Measurements from ENCODE around the gene CCR5. TPM values are rescaled to one million over a fixed set of nuclear protein-coding genes. Genes with fewer than 3 reads are reported as not detected.

The CCR5 gene
- total RNA-seq, 1 donor from 2014 or later: not detected

GRCh38 chr3:46359733-46360493 lies 10.8 kb upstream of the CCR5 start:
- peak; percentile 23 for DNase-seq (ENCODE audit: low read depth)

- no peak for DNase-seq (ENCODE audit: low read depth)
Measured at GRCh38 chr3:46360907-46361306, 9.8 kb upstream of the CCR5 start.

DNA sequence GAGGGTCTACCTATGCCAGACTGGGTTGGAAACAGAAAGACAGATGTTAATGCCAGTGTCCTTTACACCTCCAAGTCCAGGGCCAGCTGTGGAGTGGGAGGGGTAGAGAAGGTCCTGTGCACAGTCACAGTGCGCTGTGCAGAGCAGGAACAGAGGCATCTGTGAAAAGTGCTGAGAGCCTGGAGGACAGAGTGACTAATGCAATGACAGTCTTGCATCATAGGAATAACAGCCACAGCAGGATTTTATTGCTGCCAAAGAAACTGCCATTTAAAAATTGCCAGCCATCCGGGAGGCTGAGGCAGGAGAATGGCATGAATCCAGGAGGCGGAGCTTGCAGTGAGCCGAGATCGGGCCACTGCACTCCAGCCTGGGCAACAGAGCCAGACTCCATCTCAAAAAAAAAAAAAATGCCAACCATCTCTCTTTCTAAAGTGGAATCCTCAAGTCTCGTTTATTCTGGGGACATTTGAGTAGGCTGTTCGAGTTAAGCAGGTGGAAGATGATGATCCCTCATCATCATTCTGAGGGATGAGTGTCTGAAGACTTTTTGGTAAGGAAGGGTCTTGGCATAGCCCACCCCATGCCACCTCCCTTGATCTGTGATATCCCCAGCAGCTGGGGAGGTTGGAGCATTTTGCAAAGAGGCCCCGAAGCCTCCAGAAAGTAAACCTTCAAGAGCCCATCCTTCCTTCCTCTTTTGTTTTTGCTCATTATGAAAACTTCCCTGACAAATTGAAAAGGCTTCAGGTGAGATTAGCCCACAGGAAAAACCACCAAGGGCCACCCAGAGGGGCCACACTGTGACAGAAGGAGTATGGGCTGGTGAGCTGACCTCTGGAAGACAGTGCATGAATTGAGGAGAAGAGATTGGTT lies 9.1 kb upstream of the CCR5 start:
- DNase-seq (ENCODE audit: low read depth): peak; percentile 53

- no peak for DNase-seq (ENCODE audit: low read depth)
Measured at GRCh38 chr3:46365041-46365440, 5.7 kb upstream of the CCR5 start.

- DNase-seq (ENCODE audit: low read depth): no peak
Measured at GRCh38 chr3:46365737-46366524, 4.8 kb upstream of the CCR5 start.

GRCh38 chr3:46367811-46368210 lies 2.9 kb upstream of the CCR5 start:
- DNase-seq (ENCODE audit: low read depth): no peak

DNA sequence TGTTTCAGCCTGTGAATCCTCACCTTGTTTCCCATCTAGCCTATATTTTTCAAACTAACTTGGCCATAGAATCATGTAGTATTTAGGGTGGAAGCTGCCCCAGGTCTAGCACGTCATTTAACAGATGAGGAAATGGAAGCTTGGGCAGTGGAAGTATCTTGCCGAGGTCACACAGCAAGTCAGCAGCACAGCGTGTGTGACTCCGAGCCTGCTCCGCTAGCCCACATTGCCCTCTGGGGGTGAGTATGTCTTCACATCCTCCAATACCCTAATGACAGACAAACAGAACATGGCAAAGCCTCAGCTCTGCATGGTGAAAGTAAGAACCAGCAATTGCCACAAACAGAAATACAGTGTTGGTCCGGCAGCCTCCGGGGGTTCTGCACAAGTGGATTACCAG lies 2.2 kb upstream of the CCR5 start:
- no peak for DNase-seq (ENCODE audit: low read depth)

GRCh38 chr3:46369151-46369550 lies 1.6 kb upstream of the CCR5 start:
- no peak for DNase-seq (ENCODE audit: low read depth)

DNA sequence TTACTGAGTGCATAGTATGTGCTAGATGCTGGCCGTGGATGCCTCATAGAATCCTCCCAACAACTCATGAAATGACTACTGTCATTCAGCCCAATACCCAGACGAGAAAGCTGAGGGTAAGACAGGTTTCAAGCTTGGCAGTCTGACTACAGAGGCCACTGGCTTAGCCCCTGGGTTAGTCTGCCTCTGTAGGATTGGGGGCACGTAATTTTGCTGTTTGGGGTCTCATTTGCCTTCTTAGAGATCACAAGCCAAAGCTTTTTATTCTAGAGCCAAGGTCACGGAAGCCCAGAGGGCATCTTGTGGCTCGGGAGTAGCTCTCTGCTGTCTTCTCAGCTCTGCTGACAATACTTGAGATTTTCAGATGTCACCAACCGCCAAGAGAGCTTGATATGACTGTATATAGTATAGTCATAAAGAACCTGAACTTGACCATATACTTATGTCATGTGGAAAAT lies 1.0 kb upstream of the CCR5 start:
- no peak for DNase-seq (ENCODE audit: low read depth)

DNA sequence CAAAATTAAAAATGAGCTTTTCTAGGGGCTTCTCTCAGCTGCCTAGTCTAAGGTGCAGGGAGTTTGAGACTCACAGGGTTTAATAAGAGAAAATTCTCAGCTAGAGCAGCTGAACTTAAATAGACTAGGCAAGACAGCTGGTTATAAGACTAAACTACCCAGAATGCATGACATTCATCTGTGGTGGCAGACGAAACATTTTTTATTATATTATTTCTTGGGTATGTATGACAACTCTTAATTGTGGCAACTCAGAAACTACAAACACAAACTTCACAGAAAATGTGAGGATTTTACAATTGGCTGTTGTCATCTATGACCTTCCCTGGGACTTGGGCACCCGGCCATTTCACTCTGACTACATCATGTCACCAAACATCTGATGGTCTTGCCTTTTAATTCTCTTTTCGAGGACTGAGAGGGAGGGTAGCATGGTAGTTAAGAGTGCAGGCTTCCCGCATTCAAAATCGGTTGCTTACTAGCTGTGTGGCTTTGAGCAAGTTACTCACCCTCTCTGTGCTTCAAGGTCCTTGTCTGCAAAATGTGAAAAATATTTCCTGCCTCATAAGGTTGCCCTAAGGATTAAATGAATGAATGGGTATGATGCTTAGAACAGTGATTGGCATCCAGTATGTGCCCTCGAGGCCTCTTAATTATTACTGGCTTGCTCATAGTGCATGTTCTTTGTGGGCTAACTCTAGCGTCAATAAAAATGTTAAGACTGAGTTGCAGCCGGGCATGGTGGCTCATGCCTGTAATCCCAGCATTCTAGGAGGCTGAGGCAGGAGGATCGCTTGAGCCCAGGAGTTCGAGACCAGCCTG lies 984 bp downstream of the CCR5 start:
- no peak for DNase-seq (ENCODE audit: low read depth)

- DNase-seq (ENCODE audit: low read depth): peak; percentile 21
Measured at GRCh38 chr3:46372492-46373359, 2.0 kb downstream of the CCR5 start.

GRCh38 chr3:46374755-46375154 lies 4.0 kb downstream of the CCR5 start:
- no peak for DNase-seq (ENCODE audit: low read depth)

DNA sequence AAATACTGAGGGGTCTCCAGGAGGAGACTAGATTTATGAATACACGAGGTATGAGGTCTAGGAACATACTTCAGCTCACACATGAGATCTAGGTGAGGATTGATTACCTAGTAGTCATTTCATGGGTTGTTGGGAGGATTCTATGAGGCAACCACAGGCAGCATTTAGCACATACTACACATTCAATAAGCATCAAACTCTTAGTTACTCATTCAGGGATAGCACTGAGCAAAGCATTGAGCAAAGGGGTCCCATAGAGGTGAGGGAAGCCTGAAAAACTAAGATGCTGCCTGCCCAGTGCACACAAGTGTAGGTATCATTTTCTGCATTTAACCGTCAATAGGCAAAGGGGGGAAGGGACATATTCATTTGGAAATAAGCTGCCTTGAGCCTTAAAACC lies 4.5 kb downstream of the CCR5 start:
- DNase-seq (ENCODE audit: low read depth): no peak

DNA sequence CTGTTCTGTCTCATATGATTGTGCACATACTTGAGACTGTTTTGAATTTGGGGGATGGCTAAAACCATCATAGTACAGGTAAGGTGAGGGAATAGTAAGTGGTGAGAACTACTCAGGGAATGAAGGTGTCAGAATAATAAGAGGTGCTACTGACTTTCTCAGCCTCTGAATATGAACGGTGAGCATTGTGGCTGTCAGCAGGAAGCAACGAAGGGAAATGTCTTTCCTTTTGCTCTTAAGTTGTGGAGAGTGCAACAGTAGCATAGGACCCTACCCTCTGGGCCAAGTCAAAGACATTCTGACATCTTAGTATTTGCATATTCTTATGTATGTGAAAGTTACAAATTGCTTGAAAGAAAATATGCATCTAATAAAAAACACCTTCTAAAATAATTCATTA lies 5.1 kb downstream of the CCR5 start:
- no peak for DNase-seq (ENCODE audit: low read depth)

- DNase-seq (ENCODE audit: low read depth): peak; percentile 41
Measured at GRCh38 chr3:46378426-46378942, 7.7 kb downstream of the CCR5 start.

- DNase-seq (ENCODE audit: low read depth): no peak
Measured at GRCh38 chr3:46380471-46381221, 9.9 kb downstream of the CCR5 start.

GRCh38 chr3:46381625-46382024 lies 10.9 kb downstream of the CCR5 start:
- no peak for DNase-seq (ENCODE audit: low read depth)

DNA sequence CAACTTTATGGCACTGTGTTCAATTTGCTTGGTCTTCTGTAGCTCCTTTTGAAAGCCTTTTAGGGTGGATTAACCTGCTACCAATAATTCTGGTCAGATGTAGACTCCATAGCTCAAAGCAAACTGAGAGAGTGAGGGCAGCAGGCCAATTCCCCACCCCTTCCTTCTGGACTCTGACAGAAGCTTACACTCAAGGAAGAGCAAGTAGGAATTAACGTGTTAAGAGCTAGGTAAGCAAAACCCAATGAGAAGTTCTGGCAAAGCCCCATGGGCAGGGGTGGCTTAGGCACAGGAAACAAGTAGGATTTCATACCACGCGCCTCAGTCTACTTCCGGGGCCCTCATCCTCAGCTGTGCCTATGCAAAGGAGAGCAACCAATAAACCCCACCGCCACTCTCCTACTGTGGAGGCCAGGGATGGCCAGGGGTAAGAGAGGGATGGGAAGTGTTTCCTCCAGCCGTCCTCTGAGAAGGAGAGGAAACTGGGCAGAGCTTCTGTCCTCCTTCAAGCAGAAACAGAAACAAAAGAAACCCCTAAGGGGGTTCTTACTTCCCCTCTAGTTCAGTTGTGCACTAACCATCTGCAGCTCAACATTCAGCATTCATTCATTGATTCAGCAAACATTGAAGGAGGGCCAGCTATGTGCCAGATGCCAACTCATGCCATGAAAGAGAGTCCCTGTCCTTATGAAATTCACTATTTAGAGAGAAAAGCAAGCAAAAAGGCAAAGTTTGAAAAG lies 12.6 kb downstream of the CCR5 start:
- DNase-seq (ENCODE audit: low read depth): no peak

GRCh38 chr3:46383951-46384330 lies 13.2 kb downstream of the CCR5 start:
- DNase-seq (ENCODE audit: low read depth): no peak
